T-cell (primary cell): ENCODE data around the gene TMEM170B. TPM values are rescaled to one million over a fixed set of nuclear protein-coding genes. Genes with fewer than 3 reads are reported as not detected.

Experiments used
- ATAC-seq, 4 experiments: fragments of 200-7000 bp in 3 of 4; fragments of 150-1000 bp in 1 of 4; cut with Tn5 transposase; replicated peaks in 1 of 4; 1 replicate in 3 of 4; 2 replicates in 1 of 4; pipeline ENCODE4 v1.10.0; 2021; ENCODE audit warnings: moderate library complexity in 3 of 4, mild to moderate bottlenecking in 2 of 4, moderate number of reproducible peaks in 1 of 4
- CTCF ChIA-PET, 2 donors: fragments of 300-600 bp; sonication (Branson Sonifier 250); formaldehyde crosslinking; loops; one replicate each; lab custom pipeline; 2022; ENCODE audit warnings: antibody characterized with exemption in 2 of 2; lab: Charles Lee
- POLR2A ChIA-PET, 2 donors: fragments of 300-600 bp; sonication (Branson Sonifier 250); formaldehyde crosslinking; loops; one replicate each; lab custom pipeline; 2022; ENCODE audit warnings: antibody characterized with exemption in 2 of 2; lab: Charles Lee
- DNase-seq, 35 experiments: peaks; one replicate each; pipeline versions ENCODE4 v3.0.0 to v3.0.0-alpha.2; 2013 to 2023
- H3K27ac ChIP-seq: one replicate; pipeline ENCODE4 v1.5.1; 2013; ENCODE audit warnings: low read length
- H3K27me3 ChIP-seq, 2 experiments: replicated peaks in 1 of 2; 1 replicate in 1 of 2; 2 replicates in 1 of 2; pipeline versions ENCODE4 v1.6.1 to v1.7.0; 2013; ENCODE audit warnings: low read length in 1 of 2, mixed read lengths in 1 of 2; ENCODE audit not compliant: control insufficient read depth in 2 of 2, insufficient read depth in 2 of 2; ENCODE audit errors: extremely low read depth in 1 of 2
- H3K36me3 ChIP-seq, 2 donors: 1 replicate in 1 of 2; 2 replicates in 1 of 2; pipeline versions ENCODE4 v1.6.1 to v1.7.0; 2013; ENCODE audit warnings: low read length in 1 of 2; ENCODE audit not compliant: control insufficient read depth in 2 of 2, insufficient read depth in 1 of 2; ENCODE audit errors: extremely low read depth in 1 of 2
- H3K4me1 ChIP-seq, 2 experiments: 1 replicate in 1 of 2; 2 replicates in 1 of 2; pipeline versions ENCODE4 v1.6.1 to v1.7.0; 2013; ENCODE audit warnings: low read length in 2 of 2, mixed read lengths in 1 of 2; ENCODE audit not compliant: insufficient read depth in 2 of 2, control insufficient read depth in 1 of 2; ENCODE audit errors: extremely low read depth in 1 of 2
- H3K4me3 ChIP-seq, 2 donors: 1 replicate in 1 of 2; 2 replicates in 1 of 2; pipeline versions ENCODE4 v1.5.1 to v1.7.0; 2013; ENCODE audit warnings: mild to moderate bottlenecking in 2 of 2, low read length in 1 of 2, moderate library complexity in 1 of 2; ENCODE audit not compliant: control insufficient read depth in 1 of 2; ENCODE audit errors: extremely low read depth in 1 of 2
- H3K9me3 ChIP-seq: 2 replicates; pipeline ENCODE4 v1.7.0; 2013
- H3K27ac Mint-ChIP-seq, 2 donors: one replicate each; pipeline ENCODE4 v1.8.0; 2020 to 2021; ENCODE audit warnings: mild to moderate bottlenecking in 2 of 2, mixed read lengths in 2 of 2
- H3K27me3 Mint-ChIP-seq, 2 donors: one replicate each; pipeline ENCODE4 v1.8.0; 2021 to 2022; ENCODE audit warnings: mixed read lengths in 2 of 2
- H3K36me3 Mint-ChIP-seq: one replicate; pipeline ENCODE4 v1.8.0; 2021; ENCODE audit warnings: mixed read lengths
- H3K4me1 Mint-ChIP-seq, 3 donors: one replicate each; pipeline ENCODE4 v1.8.0; 2020 to 2022; ENCODE audit warnings: mixed read lengths in 3 of 3, mild to moderate bottlenecking in 1 of 3
- H3K4me3 Mint-ChIP-seq, 3 donors: one replicate each; pipeline ENCODE4 v1.8.0; 2020 to 2022; ENCODE audit warnings: mild to moderate bottlenecking in 3 of 3, mixed read lengths in 3 of 3, moderate library complexity in 3 of 3
- H3K9me3 Mint-ChIP-seq, 3 donors: one replicate each; pipeline ENCODE4 v1.8.0; 2020 to 2022; ENCODE audit warnings: mixed read lengths in 3 of 3
- WGBS: methylation state at CpG from one replicate; pipeline ENCODE4 v1.1.5; 2013; ENCODE audit warnings: missing lambda C conversion rate; ENCODE audit not compliant: insufficient coverage; 5-methylcytosine and 5-hydroxymethylcytosine counted together
- total RNA-seq, 35 experiments: library from RNA in 6 of 35; stranded (reverse) in 6 of 35; fragments of 120-200 nt in 1 of 35; gene quantifications; one replicate each; pipeline versions ENCODE4 v1.2.1 to v1.2.4 and lab custom pipeline; 2013 to 2026

TMEM170B gene
- 1 to 10 TPM; 1.4 to 2.4 (median 1.9) TPM for total RNA-seq
- 2.3 TPM for total RNA-seq (2013)
- total RNA-seq (lab: John Stamatoyannopoulos, UW), result 2.4 to 16.1 (median 8.7) reads per million in 29 experiments

- Mint-ChIP-seq H3K36me3 (no peaks in the 10 kb centered on the region), H3K27me3 (peaks cover 0 to 10% of the 10 kb centered on the region in 2 donors), H3K4me3 (peak within 1 kb of the TSS; percentile 79 to 86 (median 82)), H3K9me3 (no peaks in the 10 kb centered on the region), H3K4me1 (peaks cover 17 to 22% (median 19%) of the 10 kb centered on the region in 3 donors), H3K27ac (peak within 1 kb of the TSS; percentile 55 to 74)
- DNase-seq, result peak; percentile 88 to 98 (median 95)
- Histone ChIP-seq H3K9me3 (no peaks in the 10 kb centered on the region), H3K4me1 (peaks cover 6 to 13% of the 10 kb centered on the region in 2 experiments), H3K4me3 (peak within 1 kb of the TSS; percentile 70 to 74), H3K36me3 (no peaks in the 10 kb centered on the region), H3K27ac (peak within 1 kb of the TSS; percentile 50), H3K27me3 (no peaks in the 10 kb centered on the region)
- under 1% methylated on average over 109 of the region's 110 CpGs for WGBS
- ChIA-PET CTCF (no interaction called here), POLR2A (no interaction called here)
- peak; percentile 95 to 96 (median 95) for ATAC-seq
These were observed at the start of gene TMEM170B for GRCh38 chr6:11537229-11538051. Gene TMEM170B (plus strand): TSS chr6:11537749. CDS start chr6:11538278, 529 bp downstream.

GRCh38 chr6:11490996-11491395 is 46.6 kb upstream of the TMEM170B start:
- H3K27ac ChIP-seq, result no peak overlapping the region
- Mint-ChIP-seq H3K4me1 (peaks cover 0 to 4% (median 1%) of the 10 kb centered on the region in 3 donors), H3K4me3 (no peak overlapping the region), H3K27ac (no peak overlapping the region), H3K9me3 (no peaks in the 10 kb centered on the region), H3K36me3 (no peaks in the 10 kb centered on the region), H3K27me3 (no peaks in the 10 kb centered on the region)
- 65% methylated on average over 6 of the region's 6 CpGs for WGBS
- H3K4me3 ChIP-seq, result no peak overlapping the region
- DNase-seq (no peak), ATAC-seq (no peak)
- H3K27me3 ChIP-seq, result no peaks in the 10 kb centered on the region
- CTCF ChIA-PET, result no interaction called here
- no peaks in the 10 kb centered on the region for H3K36me3 ChIP-seq
- H3K4me1 ChIP-seq, result no peaks in the 10 kb centered on the region
- POLR2A ChIA-PET, result no interaction called here
- no peaks in the 10 kb centered on the region for H3K9me3 ChIP-seq

GRCh38 chr6:11491596-11492463 is 45.7 kb upstream of the TMEM170B start:
- H3K27me3 Mint-ChIP-seq, result no peaks in the 10 kb centered on the region

GRCh38 chr6:11492464-11493290 is 44.9 kb upstream of the TMEM170B start:
- 98% methylated on average over 6 of the region's 11 CpGs for WGBS
- no peak overlapping the region for H3K27ac ChIP-seq
- no peaks in the 10 kb centered on the region for H3K9me3 Mint-ChIP-seq

More at GRCh38 chr6:11491596-11492463, 45.7 kb upstream of the TMEM170B start:
- Mint-ChIP-seq H3K9me3 (no peaks in the 10 kb centered on the region), H3K4me3 (no peak overlapping the region), H3K36me3 (no peaks in the 10 kb centered on the region), H3K27ac (no peak overlapping the region), H3K4me1 (peaks cover 0 to 4% (median 3%) of the 10 kb centered on the region in 3 donors)
- Histone ChIP-seq H3K36me3 (no peaks in the 10 kb centered on the region), H3K9me3 (no peaks in the 10 kb centered on the region), H3K4me1 (no peaks in the 10 kb centered on the region), H3K27me3 (no peaks in the 10 kb centered on the region), H3K4me3 (no peak overlapping the region), H3K27ac (no peak overlapping the region)
- POLR2A ChIA-PET, result no interaction called here
- ATAC-seq (no peak), DNase-seq (no peak)
- WGBS, result 93% methylated on average over 6 of the region's 10 CpGs
- CTCF ChIA-PET, result interaction anchor here (0.6 to 1.0 kb wide), 3 partner anchors 60 to 689 kb away, joined by 3 to 4 read pairs (median 3); no protein-coding TSS in a partner anchor

GRCh38 chr6:11493974-11494373 is 43.6 kb upstream of the TMEM170B start:
- Histone ChIP-seq H3K4me1 (no peaks in the 10 kb centered on the region), H3K27ac (no peak overlapping the region), H3K9me3 (no peaks in the 10 kb centered on the region), H3K4me3 (no peak overlapping the region), H3K36me3 (no peaks in the 10 kb centered on the region), H3K27me3 (no peaks in the 10 kb centered on the region)
- no peaks in the 10 kb centered on the region for H3K27me3 Mint-ChIP-seq
- 40% methylated on average over 2 of the region's 5 CpGs for WGBS
- H3K9me3 Mint-ChIP-seq, result no peaks in the 10 kb centered on the region
- ChIA-PET POLR2A (interaction anchor here in 1 of 2 donors (0.7 kb wide), 1 partner anchor 365 kb away, joined by 3 read pairs; no protein-coding TSS in a partner anchor), CTCF (interaction anchor here (0.7 kb wide), 2 partner anchors 92 to 255 kb away, joined by 4 to 5 read pairs; no protein-coding TSS in a partner anchor)
- ATAC-seq (no peak), DNase-seq (no peak)
- H3K4me1 Mint-ChIP-seq, result peaks cover 0 to 4% (median 3%) of the 10 kb centered on the region in 3 donors
- no peak overlapping the region for H3K4me3 Mint-ChIP-seq
- H3K27ac Mint-ChIP-seq, result no peak overlapping the region
- H3K36me3 Mint-ChIP-seq, result no peaks in the 10 kb centered on the region

More at GRCh38 chr6:11492464-11493290, 44.9 kb upstream of the TMEM170B start:
- H3K36me3 ChIP-seq, result no peaks in the 10 kb centered on the region
- peaks cover 0 to 4% (median 3%) of the 10 kb centered on the region in 3 donors for H3K4me1 Mint-ChIP-seq
- no peak overlapping the region for H3K4me3 Mint-ChIP-seq
- H3K27ac Mint-ChIP-seq, result no peak overlapping the region
- H3K27me3 Mint-ChIP-seq, result no peaks in the 10 kb centered on the region
- CTCF ChIA-PET, result interaction anchor here (0.6 to 1.0 kb wide), 5 partner anchors 59 to 690 kb away, joined by 3 to 5 read pairs (median 4); no protein-coding TSS in a partner anchor
- H3K9me3 ChIP-seq, result no peaks in the 10 kb centered on the region
- ATAC-seq (no peak), DNase-seq (no peak)
- H3K4me1 ChIP-seq, result no peaks in the 10 kb centered on the region
- no peak overlapping the region for H3K4me3 ChIP-seq
- H3K27me3 ChIP-seq, result no peaks in the 10 kb centered on the region
- POLR2A ChIA-PET, result no interaction called here
- H3K36me3 Mint-ChIP-seq, result no peaks in the 10 kb centered on the region
